ENCODE results near the gene GALNT3. TPM values are rescaled to one million over a fixed set of nuclear protein-coding genes. Genes with fewer than 3 reads are reported as not detected.

GALNT3 gene
- total and polyA plus RNA-seq, 2 of the 8 experiments (the other 6 are each of a cell fraction or from before 2014, with no cell fraction given) = 3.4 to 23.6 TPM

- Histone ChIP-seq H3K9ac (replicated peaks in 1 of 4; ENCODE audit: extremely low read depth in 1 of 4, low read depth in 3 of 4, low read length in 3 of 4) (no peak overlapping the region), H3K14ac (ENCODE audit: insufficient read length) (no peak overlapping the region), H2BK12ac (ENCODE audit: low read depth, low read length) (no peak overlapping the region), H3K4me2 (ENCODE audit: insufficient read depth in 1 of 2, low read depth in 2 of 2, low read length in 2 of 2) (no peak overlapping the region), H3K23ac (ENCODE audit: insufficient read length) (no peak overlapping the region), H2AFZ (ENCODE audit: low read length) (no peak overlapping the region), H3K27me3 (replicated peaks in 1 of 4; ENCODE audit: control insufficient read depth in 3 of 4, extremely low read depth in 1 of 4, insufficient read depth in 3 of 4, low read length in 3 of 4) (no peaks in the 10 kb centered on the region), H4K20me1 (replicated peaks in 1 of 2; ENCODE audit: control insufficient read depth in 1 of 2, insufficient read depth in 2 of 2, low read length in 2 of 2) (no peaks in the 10 kb centered on the region), H3K4me3 (ENCODE audit: extremely low read depth in 1 of 4, insufficient read depth in 2 of 4, low read depth in 3 of 4, low read length in 4 of 4) (no peak overlapping the region), H4K91ac (replicated peaks; ENCODE audit: insufficient read length, low read length) (no peak overlapping the region), H3K23me2 (ENCODE audit: low read depth, low read length) (no peaks in the 10 kb centered on the region), H3K36me3 (ENCODE audit: control insufficient read depth in 2 of 4, insufficient read depth in 4 of 4, low read length in 3 of 4) (no peaks in the 10 kb centered on the region; a peak in 1 of 8 replicates), H2BK20ac (ENCODE audit: low read length) (no peak overlapping the region), H3K18ac (ENCODE audit: extremely low read depth, low read length) (no peak overlapping the region), H3K79me1 (ENCODE audit: low read depth, low read length) (no peaks in the 10 kb centered on the region), H2BK15ac (ENCODE audit: low read length) (no peak overlapping the region), H3K27ac (ENCODE audit: low read depth, low read length) (no peak overlapping the region), H3K56ac (replicated peaks; ENCODE audit: insufficient read length, low read depth, low read length) (no peak overlapping the region), H3K4me1 (replicated peaks in 1 of 4; ENCODE audit: control insufficient read depth in 3 of 4, insufficient read depth in 4 of 4, low read length in 3 of 4) (no peaks in the 10 kb centered on the region), H3K9me3 (ENCODE audit: insufficient read depth in 2 of 2, low read depth in 1 of 2, low read length in 1 of 2) (no peaks in the 10 kb centered on the region), H4K8ac (ENCODE audit: extremely low read depth, insufficient read depth, low read length) (no peak overlapping the region), H3K4ac (replicated peaks; ENCODE audit: insufficient read length, low read depth, low read length) (no peak overlapping the region), H4K5ac (ENCODE audit: insufficient read length, low read depth, low read length) (no peak overlapping the region), H2BK120ac (replicated peaks; ENCODE audit: low read depth, low read length) (no peak overlapping the region), H3K79me2 (ENCODE audit: control insufficient read depth in 1 of 2, insufficient read depth in 2 of 2, low read length in 2 of 2) (no peaks in the 10 kb centered on the region), H2AK5ac (ENCODE audit: low read depth, low read length) (no peak overlapping the region), H2BK5ac (ENCODE audit: low read depth, low read length) (no peak overlapping the region)
- TF ChIP-seq TCF12 (IDR thresholded peaks at IDR 0.05; ENCODE audit: low read depth, low read length) (no peak), SIRT6 (IDR thresholded peaks at IDR 0.05; ENCODE audit: low read length) (no peak), CHD2 (IDR thresholded peaks at IDR 0.05; ENCODE audit: low read length) (no peak), BRCA1 (IDR thresholded peaks at IDR 0.05; ENCODE audit: low read depth, low read length) (no peak), CBX8 (IDR thresholded peaks at IDR 0.05; ENCODE audit: borderline replicate concordance, low read depth, low read length) (no peak), RFX5 (IDR thresholded peaks at IDR 0.05; ENCODE audit: borderline replicate concordance, low read depth, low read length) (no peak), HDAC2 (IDR thresholded peaks at IDR 0.05; ENCODE audit: borderline replicate concordance in 1 of 2, low read depth in 2 of 2, low read length in 2 of 2) (no peak), RXRA (IDR thresholded peaks at IDR 0.05; ENCODE audit: insufficient read depth, low read depth, low read length) (no peak), SAP30 (IDR thresholded peaks at IDR 0.05; ENCODE audit: insufficient read depth, insufficient replicate concordance, low read length) (no peak)
- CTCF ChIA-PET (ENCODE audit: partially characterized antibody) = interaction anchor here (1.4 kb wide), 1 partner anchor 14 kb away, joined by 4 read pairs; no protein-coding TSS in a partner anchor
- FAIRE-seq (no peak), DNase-seq (ENCODE audit: low read depth in 1 of 2, low spot score in 2 of 2) (no peak)
- WGBS, 2 experiments (ENCODE audit: extremely low coverage in 1 of 2, insufficient coverage in 1 of 2, insufficient read length in 1 of 2, insufficient replicate concordance in 2 of 2, low coverage in 1 of 2, low lambda C conversion rate in 2 of 2, missing lambda C conversion rate in 1 of 2) = 95% methylated on average over 3 of the region's 3 CpGs; no CpG with 5 or more reads in 1 of the 2 experiments
- POLR2A ChIA-PET (ENCODE audit: partially characterized antibody) = interaction anchor here (1.2 kb wide), 1 partner anchor 8 kb away, joined by 3 read pairs; no protein-coding TSS in a partner anchor
Measured at GRCh38 chr2:165827016-165827920, 33.2 kb upstream of the GALNT3 start.
